IPS-18c (cell line): Measurements from ENCODE around the gene TEX261.

ENCODE experiments used
- H3K4me3 ChIP-seq: 2 replicates; pipeline ENCODE4 v1.7.0; 2013; ENCODE audit warnings: low read depth, mild to moderate bottlenecking, low read length, moderate library complexity; ENCODE audit not compliant: insufficient read depth
- H3K9me3 ChIP-seq: one replicate; pipeline ENCODE4 v1.6.1; 2013; ENCODE audit warnings: mild to moderate bottlenecking, low read length, moderate library complexity; ENCODE audit not compliant: control insufficient read depth, insufficient read depth

The TEX261 gene

GRCh38 chr2:70986499-70987189 is 8.0 kb downstream of the TEX261 start:
- Histone ChIP-seq H3K9me3 (no peaks in the 10 kb centered on the region), H3K4me3 (no peak overlapping the region)

- H3K9me3 ChIP-seq, result no peaks in the 10 kb centered on the region
- H3K4me3 ChIP-seq, result no peak overlapping the region
Measured at GRCh38 chr2:70985956-70986355, 8.7 kb downstream of the TEX261 start.

DNA sequence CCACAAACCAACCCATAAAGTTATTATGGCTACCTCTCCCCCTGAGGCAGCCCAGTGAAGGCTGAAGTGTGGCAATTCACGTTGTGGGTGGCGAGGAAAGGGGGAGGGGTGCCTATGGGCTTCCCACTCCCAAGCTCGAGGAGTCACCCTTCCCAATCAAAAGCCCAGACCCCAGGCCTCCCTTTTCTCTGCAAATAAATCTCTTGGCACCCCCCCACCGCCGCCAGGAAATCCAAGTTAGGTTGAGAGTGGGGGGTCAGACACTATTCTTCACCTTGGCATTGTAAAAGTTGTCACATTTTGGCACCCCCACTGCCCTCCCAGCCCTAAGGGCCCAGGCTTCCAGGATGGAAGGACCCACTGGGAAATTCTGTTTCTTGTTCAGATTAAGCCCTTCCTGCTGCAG is 9.4 kb downstream of the TEX261 start:
- Histone ChIP-seq H3K9me3 (no peaks in the 10 kb centered on the region), H3K4me3 (no peak overlapping the region)

- Histone ChIP-seq H3K9me3 (no peaks in the 10 kb centered on the region), H3K4me3 (no peak overlapping the region)
Measured at GRCh38 chr2:70984576-70985282, 9.9 kb downstream of the TEX261 start.

DNA sequence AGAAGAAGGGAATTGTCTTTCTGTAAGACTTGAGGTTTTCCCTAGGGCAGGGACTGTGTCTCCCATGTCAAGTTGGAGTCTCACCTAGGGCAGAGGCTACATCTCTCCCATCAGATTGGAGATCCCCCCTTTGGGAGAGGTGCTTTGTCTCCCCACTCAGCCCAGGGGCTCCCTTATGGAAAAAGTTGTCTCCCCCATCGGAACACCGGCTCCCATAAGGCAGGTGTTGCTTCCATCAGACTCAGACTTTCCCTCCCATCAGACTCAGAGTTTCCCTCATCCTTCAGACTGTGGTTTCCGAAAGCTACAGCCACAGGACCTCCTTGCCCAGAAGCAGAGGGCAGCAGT is 10.5 kb downstream of the TEX261 start:
- H3K9me3 ChIP-seq, result no peaks in the 10 kb centered on the region
- H3K4me3 ChIP-seq, result no peak overlapping the region

DNA sequence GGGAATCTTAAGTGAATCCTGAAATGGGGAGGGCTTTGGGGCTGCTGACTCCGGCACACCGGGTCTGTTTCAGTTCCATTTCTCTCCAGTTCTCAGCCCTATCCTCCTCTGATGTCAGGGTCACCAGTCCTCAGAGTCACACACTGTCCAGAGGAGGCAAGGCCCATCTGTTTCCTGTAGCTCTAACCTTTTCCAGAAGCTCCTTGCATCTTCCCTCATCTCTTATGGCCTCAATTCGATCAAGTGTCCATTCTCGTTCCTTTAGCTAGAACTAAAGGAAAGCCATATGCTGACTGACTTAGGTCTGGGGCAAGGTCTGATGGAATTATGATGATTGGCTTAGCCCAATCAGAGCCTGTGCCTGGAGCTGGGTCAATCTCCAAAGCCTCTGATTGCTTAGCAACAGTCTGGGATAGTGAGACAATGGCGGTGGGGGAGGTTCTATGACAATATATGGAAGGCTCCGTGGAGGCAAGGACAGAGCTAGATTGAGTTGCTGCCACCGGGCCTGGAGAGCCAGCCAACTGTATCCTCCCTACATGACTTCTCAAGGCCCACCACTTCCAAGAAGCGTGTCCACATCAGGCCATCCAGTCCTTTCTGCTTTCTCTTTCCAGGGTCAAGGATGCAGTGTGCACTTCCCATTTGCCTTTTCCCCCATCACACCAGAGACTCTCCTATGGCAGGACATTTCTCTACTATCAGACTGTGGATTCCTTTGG is 11.0 kb downstream of the TEX261 start:
- no peaks in the 10 kb centered on the region for H3K9me3 ChIP-seq
- no peak overlapping the region for H3K4me3 ChIP-seq

- Histone ChIP-seq H3K9me3 (no peaks in the 10 kb centered on the region), H3K4me3 (no peak overlapping the region)
Measured at GRCh38 chr2:70982971-70983370, 11.7 kb downstream of the TEX261 start.

GRCh38 chr2:70981866-70982810 is 12.5 kb downstream of the TEX261 start:
- no peaks in the 10 kb centered on the region for H3K9me3 ChIP-seq

GRCh38 chr2:70981421-70981820 is 13.3 kb downstream of the TEX261 start:
- Histone ChIP-seq H3K4me3 (no peak overlapping the region), H3K9me3 (no peaks in the 10 kb centered on the region)

More at GRCh38 chr2:70981866-70982810, 12.5 kb downstream of the TEX261 start:
- H3K4me3 ChIP-seq, result no peak overlapping the region

DNA sequence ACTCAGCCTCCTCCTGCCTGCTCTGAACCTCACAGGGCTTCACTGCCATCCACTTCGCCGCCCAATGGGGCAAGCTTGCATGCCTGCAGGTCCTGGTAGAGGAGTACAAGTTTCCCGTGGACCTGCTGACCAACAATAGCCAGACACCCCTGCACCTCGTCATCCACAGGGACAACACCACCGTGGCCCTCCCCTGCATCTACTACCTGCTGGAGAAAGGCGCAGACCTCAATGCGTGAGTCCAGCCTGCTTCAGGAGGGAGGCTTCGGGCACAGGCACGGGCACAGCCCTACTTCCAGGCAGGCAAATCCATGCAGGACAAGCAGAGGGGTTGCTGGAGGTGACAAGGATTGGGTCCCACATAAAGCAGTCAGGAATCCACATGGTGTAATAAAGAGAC is 15.0 kb downstream of the TEX261 start:
- Histone ChIP-seq H3K4me3 (no peak overlapping the region; the same call in 1 of the 2 replicates), H3K9me3 (no peaks in the 10 kb centered on the region)

GRCh38 chr2:70979180-70979488 is 15.5 kb downstream of the TEX261 start:
- H3K4me3 ChIP-seq, result peak overlapping the region; percentile 72; the same call in 1 of the 2 replicates
- no peaks in the 10 kb centered on the region for H3K9me3 ChIP-seq

DNA sequence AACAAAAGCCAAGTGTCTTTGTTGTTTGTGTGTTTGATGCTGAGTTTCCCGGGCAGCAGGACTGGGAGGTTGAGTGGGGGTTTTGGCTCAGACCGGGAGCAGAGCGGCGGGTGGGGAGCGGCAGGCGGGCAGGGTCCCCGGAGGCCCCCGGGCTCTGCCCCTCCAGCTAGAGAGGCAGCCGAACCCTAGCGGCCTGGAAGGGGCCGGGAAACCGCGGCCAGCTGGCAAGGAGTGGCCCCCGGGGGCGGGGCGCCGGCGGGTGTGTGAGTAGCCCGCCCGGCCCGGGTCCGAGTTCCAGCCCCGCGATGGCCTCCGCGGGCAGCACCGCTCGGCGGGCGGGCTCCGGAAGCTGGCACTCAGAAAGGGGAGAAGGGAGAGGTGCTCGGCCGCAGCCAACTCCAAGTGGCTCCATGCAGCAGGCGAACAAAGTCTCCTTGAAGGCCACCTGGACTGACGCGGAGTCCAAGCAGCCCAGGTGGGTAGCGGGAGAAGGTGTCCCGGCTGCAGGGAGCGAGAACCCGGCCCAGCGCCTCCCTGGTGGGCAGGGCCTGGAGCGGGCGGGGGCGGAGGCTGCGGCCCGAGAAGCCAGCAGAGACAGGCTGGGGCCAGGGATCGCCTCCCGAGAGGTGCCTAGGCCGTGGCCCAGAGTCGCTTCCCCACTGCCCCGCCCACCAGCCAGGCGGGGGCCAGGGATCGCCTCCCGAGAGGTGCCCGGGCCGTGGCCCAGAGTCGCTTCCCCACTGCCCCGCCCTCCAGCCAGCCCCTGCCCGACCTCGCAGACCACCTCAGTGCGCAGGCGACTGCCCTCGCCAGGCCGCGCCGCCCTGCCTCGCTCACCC is 16.1 kb downstream of the TEX261 start, which contains the start of gene ANKRD53:
Gene ANKRD53 (plus strand): TSS at position 290 of the 839 bp plus-strand sequence. CDS start 16 bp downstream, at position 306.
- Histone ChIP-seq H3K9me3 (no peaks in the 10 kb centered on the region), H3K4me3 (peak within 1 kb of the TSS; percentile 72)

DNA sequence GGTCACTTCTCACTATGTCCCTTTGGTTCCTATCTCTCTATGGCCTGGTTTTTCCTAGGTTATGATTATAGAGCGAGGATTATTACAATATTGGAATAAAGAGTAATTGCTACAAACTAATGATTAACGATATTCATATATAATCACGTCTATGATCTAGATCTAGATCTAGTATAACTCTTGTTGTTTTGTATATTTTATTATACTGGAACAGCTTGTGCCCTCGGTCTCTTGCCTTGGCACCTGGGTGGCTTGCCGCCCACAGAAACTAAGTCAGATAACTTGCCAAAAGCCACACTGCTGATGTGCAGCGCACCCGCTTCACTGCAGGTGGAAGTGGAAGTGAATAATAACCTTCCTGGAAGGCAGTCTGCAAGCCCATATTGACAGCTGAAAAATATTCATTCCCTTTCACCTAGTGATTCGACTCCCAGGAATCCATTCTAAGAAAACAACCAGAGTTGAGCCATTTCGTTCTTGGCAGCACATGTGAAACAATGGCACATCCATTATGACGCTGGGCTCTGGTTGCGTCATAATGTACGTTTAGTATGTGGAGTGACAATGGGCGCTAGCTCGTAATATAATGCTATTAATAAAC is 17.0 kb downstream of the TEX261 start:
- Histone ChIP-seq H3K9me3 (no peaks in the 10 kb centered on the region), H3K4me3 (peak overlapping the region; percentile 69; the same call in 1 of the 2 replicates)

GRCh38 chr2:70975237-70975636 is 19.4 kb downstream of the TEX261 start:
- Histone ChIP-seq H3K4me3 (no peak overlapping the region), H3K9me3 (no peaks in the 10 kb centered on the region)

- no peak overlapping the region for H3K4me3 ChIP-seq
- no peaks in the 10 kb centered on the region for H3K9me3 ChIP-seq
Measured at GRCh38 chr2:70974592-70974991, 20.1 kb downstream of the TEX261 start.

GRCh38 chr2:70967189-70967588 is 27.5 kb downstream of the TEX261 start:
- Histone ChIP-seq H3K9me3 (no peaks in the 10 kb centered on the region), H3K4me3 (no peak overlapping the region)
